Eye (tissue), 1 donor: ENCODE data around the gene PLIN3.
A peak's percentile ranks its signal among the peaks of the same experiment; 100 is the strongest.
"Not testable (repeated sequence)": the region's sequence is repeated elsewhere in the genome, so short reads cannot be mapped to it uniquely, and the experiment has no call there.

Experiments used
- DNase-seq: peaks from one replicate; pipeline ENCODE4 v3.0.0-alpha.2; 2015

The PLIN3 gene

GRCh38 chr19:4867534-4868285 is at the start of gene PLIN3:
Gene PLIN3, minus strand, starts transcription at chr19:4867667. Its CDS starts 6,273 bp downstream, at chr19:4861394.
- peak; percentile 96 for DNase-seq

GRCh38 chr19:4916292-4917082 is 49.0 kb upstream of the PLIN3 start:
- no peak for DNase-seq

- no peak for DNase-seq
These were observed 47.5 kb upstream of the PLIN3 start for GRCh38 chr19:4914736-4915501.

- DNase-seq, result no peak
These were observed 46.7 kb upstream of the PLIN3 start for GRCh38 chr19:4913996-4914735.

- DNase-seq, result peak; percentile 89
These were observed 44.6 kb upstream of the PLIN3 start for GRCh38 chr19:4911786-4912672.

GRCh38 chr19:4911314-4911713 is 43.8 kb upstream of the PLIN3 start:
- DNase-seq, result peak; percentile 57

- no peak for DNase-seq
These were observed 43.3 kb upstream of the PLIN3 start for GRCh38 chr19:4910594-4911281.

GRCh38 chr19:4909897-4910593 is 42.6 kb upstream of the PLIN3 start:
- DNase-seq, result peak; percentile 96

- DNase-seq, result peak; percentile 79
These were observed 41.9 kb upstream of the PLIN3 start, which contains the start of gene UHRF1 for GRCh38 chr19:4909156-4909896. Gene UHRF1, plus strand, starts transcription at chr19:4909501. Its CDS starts 1,385 bp downstream, at chr19:4910886.

GRCh38 chr19:4908781-4909155 is 41.3 kb upstream of the PLIN3 start:
- DNase-seq, result peak; percentile 52

GRCh38 chr19:4908360-4908759 is 40.9 kb upstream of the PLIN3 start:
- DNase-seq, result no peak

- no peak for DNase-seq
These were observed 39.5 kb upstream of the PLIN3 start for GRCh38 chr19:4906963-4907362.

- no peak for DNase-seq
These were observed 37.0 kb upstream of the PLIN3 start for GRCh38 chr19:4904481-4904880.

- no peak for DNase-seq
These were observed 35.3 kb upstream of the PLIN3 start, which contains the start of gene ARRDC5 for GRCh38 chr19:4902796-4903195. Gene ARRDC5, minus strand, starts transcription at chr19:4902896. Its CDS starts 71 bp downstream, at chr19:4902825.

- DNase-seq, result not testable (repeated sequence)
These were observed 33.4 kb upstream of the PLIN3 start for GRCh38 chr19:4900879-4901278.

- DNase-seq, result no peak
These were observed 29.7 kb upstream of the PLIN3 start for GRCh38 chr19:4897146-4897545.

GRCh38 chr19:4896372-4896771 is 28.9 kb upstream of the PLIN3 start:
- no peak for DNase-seq

- DNase-seq, result not testable (repeated sequence)
These were observed 25.5 kb upstream of the PLIN3 start for GRCh38 chr19:4892962-4893361.

- DNase-seq, result no peak
These were observed 23.6 kb upstream of the PLIN3 start for GRCh38 chr19:4891066-4891465.
